ENCODE measurements around the gene KLK11. TPM values are rescaled to one million over a fixed set of nuclear protein-coding genes. Genes with fewer than 3 reads are reported as not detected.

KLK11 gene
- total RNA-seq, 4 donors from 2014 or later, result 1.3 TPM; not detected in 3

GRCh38 chr19:51009061-51009891 lies 17.1 kb downstream of the KLK11 start:
- Histone ChIP-seq H3K27me3 (peaks cover 0 to 7% of the 10 kb centered on the region in 2 donors), H3K36me3 (no peaks in the 10 kb centered on the region), H3K27ac (no peak overlapping the region), H3K4me1 (no peaks in the 10 kb centered on the region), H3K4me3 (no peak overlapping the region), H3K9me3 (no peaks in the 10 kb centered on the region)
- no peak for DNase-seq (ENCODE audit: low spot score in 2 of 2)
- TF ChIP-seq CTCF (IDR thresholded peaks at IDR 0.05) (no peak), EP300 (IDR thresholded peaks at IDR 0.05) (no peak), POLR2A (IDR thresholded peaks at IDR 0.05) (no peak)
- 66 to 69% methylated on average over 19 of the region's 19 CpGs for WGBS, 2 donors

- 83 to 88% methylated on average over 3 of the region's 3 CpGs for WGBS, 2 donors
- no peak overlapping the region for H3K27ac ChIP-seq
- H3K27me3 ChIP-seq, result peaks cover 0 to 2% of the 10 kb centered on the region in 2 donors
- peaks cover 0 to 5% (median 0%) of the 10 kb centered on the region in 4 donors for H3K9me3 ChIP-seq
- H3K36me3 ChIP-seq, result no peaks in the 10 kb centered on the region
- no peak overlapping the region for H3K4me3 ChIP-seq
- DNase-seq (ENCODE audit: low spot score in 2 of 2), result no peak
- H3K4me1 ChIP-seq, result no peaks in the 10 kb centered on the region
- TF ChIP-seq EP300 (IDR thresholded peaks at IDR 0.05) (no peak), CTCF (IDR thresholded peaks at IDR 0.05) (no peak), POLR2A (IDR thresholded peaks at IDR 0.05) (no peak)
Measured at GRCh38 chr19:51007488-51007887, 18.9 kb downstream of the KLK11 start.

GRCh38 chr19:51006406-51006805 lies 20.0 kb downstream of the KLK11 start:
- H3K9me3 ChIP-seq, result peaks cover 0 to 7% (median 0%) of the 10 kb centered on the region in 4 donors
- H3K27me3 ChIP-seq, result peaks cover 0 to 12% of the 10 kb centered on the region in 2 donors
- no peaks in the 10 kb centered on the region for H3K4me1 ChIP-seq
- WGBS, 2 donors, result 35 to 39% methylated on average over 8 of the region's 8 CpGs
- no peaks in the 10 kb centered on the region for H3K36me3 ChIP-seq
- no peak overlapping the region for H3K4me3 ChIP-seq
- DNase-seq (ENCODE audit: low spot score in 2 of 2), result no peak
- no peak overlapping the region for H3K27ac ChIP-seq
- TF ChIP-seq EP300 (IDR thresholded peaks at IDR 0.05), result no peak
- TF ChIP-seq POLR2A (IDR thresholded peaks at IDR 0.05), result no peak
- TF ChIP-seq CTCF (IDR thresholded peaks at IDR 0.05), result no peak

- TF ChIP-seq CTCF (IDR thresholded peaks at IDR 0.05) (no peak), POLR2A (IDR thresholded peaks at IDR 0.05) (no peak), EP300 (IDR thresholded peaks at IDR 0.05) (no peak)
- 81 to 86% methylated on average over 1 of the region's 1 CpG for WGBS, 2 donors
- no peak for DNase-seq (ENCODE audit: low spot score in 2 of 2)
- no peak overlapping the region for H3K4me3 ChIP-seq
- no peak overlapping the region for H3K27ac ChIP-seq
- H3K27me3 ChIP-seq, result peaks cover 0 to 19% of the 10 kb centered on the region in 2 donors
- peaks cover 0 to 7% (median 0%) of the 10 kb centered on the region in 4 donors for H3K9me3 ChIP-seq
- H3K4me1 ChIP-seq, result no peaks in the 10 kb centered on the region
- H3K36me3 ChIP-seq, result no peaks in the 10 kb centered on the region
Measured at GRCh38 chr19:51005248-51005647, 21.2 kb downstream of the KLK11 start.

- TF ChIP-seq EP300 (IDR thresholded peaks at IDR 0.05) (no peak), POLR2A (IDR thresholded peaks at IDR 0.05) (no peak), CTCF (IDR thresholded peaks at IDR 0.05) (no peak)
- DNase-seq (ENCODE audit: low spot score in 2 of 2), result no peak
- peaks cover 0 to 7% (median 0%) of the 10 kb centered on the region in 4 donors for H3K9me3 ChIP-seq
- H3K4me3 ChIP-seq, result no peak overlapping the region
- 78% methylated on average over 7 of the region's 7 CpGs for WGBS, 2 donors
- H3K27ac ChIP-seq, result no peak overlapping the region
- no peaks in the 10 kb centered on the region for H3K4me1 ChIP-seq
- H3K27me3 ChIP-seq, result peaks cover 0 to 19% of the 10 kb centered on the region in 2 donors
- H3K36me3 ChIP-seq, result no peaks in the 10 kb centered on the region
Measured at GRCh38 chr19:51003316-51003715, 23.1 kb downstream of the KLK11 start.

Measured in tibial nerve (tissue), 4 donors.